ENCODE data around the gene G6PD. TPM values are rescaled to one million over a fixed set of nuclear protein-coding genes. Genes with fewer than 3 reads are reported as not detected.

G6PD gene
- total RNA-seq, 1 donor from 2014 or later: 55.8 TPM

- H3K27me3 Mint-ChIP-seq (ENCODE audit: low read depth): no peaks in the 10 kb centered on the region
- H3K4me1 Mint-ChIP-seq: peaks cover 12% of the 10 kb centered on the region
- H3K9me3 Mint-ChIP-seq: peaks cover 4% of the 10 kb centered on the region
- DNase-seq (ENCODE audit: low spot score in 2 of 2, unreplicated experiment in 2 of 2): no peak
- peak overlapping the region; percentile 57 for H3K4me3 Mint-ChIP-seq
- TF ChIP-seq, protein P1, sequence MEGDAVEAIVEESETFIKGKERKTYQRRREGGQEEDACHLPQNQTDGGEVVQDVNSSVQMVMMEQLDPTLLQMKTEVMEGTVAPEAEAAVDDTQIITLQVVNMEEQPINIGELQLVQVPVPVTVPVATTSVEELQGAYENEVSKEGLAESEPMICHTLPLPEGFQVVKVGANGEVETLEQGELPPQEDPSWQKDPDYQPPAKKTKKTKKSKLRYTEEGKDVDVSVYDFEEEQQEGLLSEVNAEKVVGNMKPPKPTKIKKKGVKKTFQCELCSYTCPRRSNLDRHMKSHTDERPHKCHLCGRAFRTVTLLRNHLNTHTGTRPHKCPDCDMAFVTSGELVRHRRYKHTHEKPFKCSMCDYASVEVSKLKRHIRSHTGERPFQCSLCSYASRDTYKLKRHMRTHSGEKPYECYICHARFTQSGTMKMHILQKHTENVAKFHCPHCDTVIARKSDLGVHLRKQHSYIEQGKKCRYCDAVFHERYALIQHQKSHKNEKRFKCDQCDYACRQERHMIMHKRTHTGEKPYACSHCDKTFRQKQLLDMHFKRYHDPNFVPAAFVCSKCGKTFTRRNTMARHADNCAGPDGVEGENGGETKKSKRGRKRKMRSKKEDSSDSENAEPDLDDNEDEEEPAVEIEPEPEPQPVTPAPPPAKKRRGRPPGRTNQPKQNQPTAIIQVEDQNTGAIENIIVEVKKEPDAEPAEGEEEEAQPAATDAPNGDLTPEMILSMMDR (IDR thresholded peaks at IDR 0.05; ENCODE audit: unreplicated experiment): no peak
- peaks cover 6% of the 10 kb centered on the region for H3K36me3 Mint-ChIP-seq
- no peak overlapping the region for H3K27ac Mint-ChIP-seq
Observed at GRCh38 chrX:154485150-154486051, 61.2 kb downstream of the G6PD start.

GRCh38 chrX:154484255-154485149, 62.1 kb downstream of the G6PD start:
- no peak overlapping the region for H3K4me3 Mint-ChIP-seq
- H3K36me3 Mint-ChIP-seq: peaks cover 6% of the 10 kb centered on the region
- H3K9me3 Mint-ChIP-seq: peaks cover 4% of the 10 kb centered on the region
- no peaks in the 10 kb centered on the region for H3K27me3 Mint-ChIP-seq (ENCODE audit: low read depth)
- DNase-seq (ENCODE audit: low spot score in 2 of 2, unreplicated experiment in 2 of 2): no peak
- no peak overlapping the region for H3K27ac Mint-ChIP-seq
- TF ChIP-seq, protein P1 (IDR thresholded peaks at IDR 0.05; ENCODE audit: unreplicated experiment): no peak
- H3K4me1 Mint-ChIP-seq: peaks cover 9% of the 10 kb centered on the region

DNA sequence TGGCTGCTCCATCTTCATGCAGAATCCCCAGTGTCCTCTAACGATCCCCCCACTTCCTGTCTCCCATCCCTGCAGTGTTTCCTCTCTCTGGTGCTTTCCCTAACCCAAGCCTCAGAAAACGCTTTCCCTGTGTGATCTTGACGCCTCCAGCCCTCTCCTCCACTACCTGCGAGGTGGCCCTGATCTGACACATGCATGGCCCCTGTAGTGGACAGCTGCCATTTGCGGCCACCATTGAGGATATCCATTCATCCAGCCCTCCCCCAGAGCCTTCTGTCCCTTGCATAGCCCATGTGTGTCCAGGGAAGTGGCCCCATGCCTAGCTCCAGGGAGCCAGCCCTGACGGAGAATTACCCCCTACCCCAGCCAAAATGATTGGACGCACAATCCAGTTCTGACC, 63.3 kb downstream of the G6PD start:
- no peak overlapping the region for H3K27ac Mint-ChIP-seq
- H3K9me3 Mint-ChIP-seq: peaks cover 4% of the 10 kb centered on the region
- no peak overlapping the region for H3K4me3 Mint-ChIP-seq
- no peaks in the 10 kb centered on the region for H3K27me3 Mint-ChIP-seq (ENCODE audit: low read depth)
- TF ChIP-seq, protein P1 (IDR thresholded peaks at IDR 0.05; ENCODE audit: unreplicated experiment): no peak
- peaks cover 7% of the 10 kb centered on the region for H3K4me1 Mint-ChIP-seq
- no peak for DNase-seq (ENCODE audit: low spot score in 2 of 2, unreplicated experiment in 2 of 2)
- H3K36me3 Mint-ChIP-seq: peaks cover 6% of the 10 kb centered on the region

DNA sequence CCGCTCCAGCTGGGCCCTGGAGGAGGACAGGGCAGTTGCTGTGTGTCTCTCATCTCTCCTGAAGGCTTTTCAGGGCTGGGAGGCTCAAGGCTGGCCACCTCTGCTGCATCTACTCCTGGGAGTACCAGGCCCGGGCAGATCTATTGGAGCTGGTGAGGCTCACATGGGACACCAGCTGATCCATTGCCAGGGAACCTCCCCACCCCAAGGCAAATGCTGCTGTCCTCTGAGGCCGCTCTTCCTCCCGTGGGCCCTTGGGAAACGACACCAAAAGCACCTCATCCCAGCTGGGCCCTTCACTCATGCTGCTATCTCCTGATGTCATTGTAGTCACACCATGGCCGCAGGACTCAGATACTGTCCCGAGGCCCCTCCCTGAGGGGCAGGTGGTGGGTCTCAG, 63.9 kb downstream of the G6PD start:
- Mint-ChIP-seq H3K27ac (no peak overlapping the region), H3K9me3 (peaks cover 4% of the 10 kb centered on the region), H3K36me3 (peaks cover 2% of the 10 kb centered on the region), H3K4me3 (no peak overlapping the region), H3K4me1 (peaks cover 6% of the 10 kb centered on the region), H3K27me3 (ENCODE audit: low read depth) (no peaks in the 10 kb centered on the region)
- no peak for DNase-seq (ENCODE audit: low spot score in 2 of 2, unreplicated experiment in 2 of 2)
- TF ChIP-seq, protein P1 (IDR thresholded peaks at IDR 0.05; ENCODE audit: unreplicated experiment): no peak

GRCh38 chrX:154481911-154482601, 64.6 kb downstream of the G6PD start:
- no peaks in the 10 kb centered on the region for H3K27me3 Mint-ChIP-seq (ENCODE audit: low read depth)
- H3K27ac Mint-ChIP-seq: no peak overlapping the region
- H3K4me1 Mint-ChIP-seq: peaks cover 4% of the 10 kb centered on the region
- TF ChIP-seq, protein P1 (IDR thresholded peaks at IDR 0.05; ENCODE audit: unreplicated experiment): no peak
- H3K9me3 Mint-ChIP-seq: peaks cover 4% of the 10 kb centered on the region
- no peaks in the 10 kb centered on the region for H3K36me3 Mint-ChIP-seq
- no peak overlapping the region for H3K4me3 Mint-ChIP-seq
- no peak for DNase-seq (ENCODE audit: low spot score in 2 of 2, unreplicated experiment in 2 of 2)

All from mesothelial cell of epicardium (in vitro differentiated cells).